ENCODE measurements around the gene EIF3F.

GRCh38 chr11:8030526-8031247, 43.5 kb downstream of the EIF3F start:
- TF ChIP-seq CSRNP3 (CRISPR knock-in tag; IDR thresholded peaks at IDR 0.05): no peak
- no peak for TF ChIP-seq RARB (CRISPR knock-in tag; IDR thresholded peaks at IDR 0.05)
- TF ChIP-seq, protein P1, sequence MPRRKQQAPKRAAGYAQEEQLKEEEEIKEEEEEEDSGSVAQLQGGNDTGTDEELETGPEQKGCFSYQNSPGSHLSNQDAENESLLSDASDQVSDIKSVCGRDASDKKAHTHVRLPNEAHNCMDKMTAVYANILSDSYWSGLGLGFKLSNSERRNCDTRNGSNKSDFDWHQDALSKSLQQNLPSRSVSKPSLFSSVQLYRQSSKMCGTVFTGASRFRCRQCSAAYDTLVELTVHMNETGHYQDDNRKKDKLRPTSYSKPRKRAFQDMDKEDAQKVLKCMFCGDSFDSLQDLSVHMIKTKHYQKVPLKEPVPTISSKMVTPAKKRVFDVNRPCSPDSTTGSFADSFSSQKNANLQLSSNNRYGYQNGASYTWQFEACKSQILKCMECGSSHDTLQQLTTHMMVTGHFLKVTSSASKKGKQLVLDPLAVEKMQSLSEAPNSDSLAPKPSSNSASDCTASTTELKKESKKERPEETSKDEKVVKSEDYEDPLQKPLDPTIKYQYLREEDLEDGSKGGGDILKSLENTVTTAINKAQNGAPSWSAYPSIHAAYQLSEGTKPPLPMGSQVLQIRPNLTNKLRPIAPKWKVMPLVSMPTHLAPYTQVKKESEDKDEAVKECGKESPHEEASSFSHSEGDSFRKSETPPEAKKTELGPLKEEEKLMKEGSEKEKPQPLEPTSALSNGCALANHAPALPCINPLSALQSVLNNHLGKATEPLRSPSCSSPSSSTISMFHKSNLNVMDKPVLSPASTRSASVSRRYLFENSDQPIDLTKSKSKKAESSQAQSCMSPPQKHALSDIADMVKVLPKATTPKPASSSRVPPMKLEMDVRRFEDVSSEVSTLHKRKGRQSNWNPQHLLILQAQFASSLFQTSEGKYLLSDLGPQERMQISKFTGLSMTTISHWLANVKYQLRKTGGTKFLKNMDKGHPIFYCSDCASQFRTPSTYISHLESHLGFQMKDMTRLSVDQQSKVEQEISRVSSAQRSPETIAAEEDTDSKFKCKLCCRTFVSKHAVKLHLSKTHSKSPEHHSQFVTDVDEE (CRISPR knock-in tag; IDR thresholded peaks at IDR 0.05): no peak
- TF ChIP-seq ZNF8 (CRISPR knock-in tag; IDR thresholded peaks at IDR 0.05): no peak
- TF ChIP-seq ZFP3 (CRISPR knock-in tag; IDR thresholded peaks at IDR 0.05): no peak
- no peak for TF ChIP-seq ESRRG (CRISPR knock-in tag; IDR thresholded peaks at IDR 0.05)
- no peak for TF ChIP-seq CSDC2 (CRISPR knock-in tag; IDR thresholded peaks at IDR 0.05)
- no peak for TF ChIP-seq TOX (CRISPR knock-in tag; IDR thresholded peaks at IDR 0.05; ENCODE audit: borderline replicate concordance)
- TF ChIP-seq ISL1 (CRISPR knock-in tag; IDR thresholded peaks at IDR 0.05): no peak
